ENCODE data around the gene SLC8A2.

DNA sequence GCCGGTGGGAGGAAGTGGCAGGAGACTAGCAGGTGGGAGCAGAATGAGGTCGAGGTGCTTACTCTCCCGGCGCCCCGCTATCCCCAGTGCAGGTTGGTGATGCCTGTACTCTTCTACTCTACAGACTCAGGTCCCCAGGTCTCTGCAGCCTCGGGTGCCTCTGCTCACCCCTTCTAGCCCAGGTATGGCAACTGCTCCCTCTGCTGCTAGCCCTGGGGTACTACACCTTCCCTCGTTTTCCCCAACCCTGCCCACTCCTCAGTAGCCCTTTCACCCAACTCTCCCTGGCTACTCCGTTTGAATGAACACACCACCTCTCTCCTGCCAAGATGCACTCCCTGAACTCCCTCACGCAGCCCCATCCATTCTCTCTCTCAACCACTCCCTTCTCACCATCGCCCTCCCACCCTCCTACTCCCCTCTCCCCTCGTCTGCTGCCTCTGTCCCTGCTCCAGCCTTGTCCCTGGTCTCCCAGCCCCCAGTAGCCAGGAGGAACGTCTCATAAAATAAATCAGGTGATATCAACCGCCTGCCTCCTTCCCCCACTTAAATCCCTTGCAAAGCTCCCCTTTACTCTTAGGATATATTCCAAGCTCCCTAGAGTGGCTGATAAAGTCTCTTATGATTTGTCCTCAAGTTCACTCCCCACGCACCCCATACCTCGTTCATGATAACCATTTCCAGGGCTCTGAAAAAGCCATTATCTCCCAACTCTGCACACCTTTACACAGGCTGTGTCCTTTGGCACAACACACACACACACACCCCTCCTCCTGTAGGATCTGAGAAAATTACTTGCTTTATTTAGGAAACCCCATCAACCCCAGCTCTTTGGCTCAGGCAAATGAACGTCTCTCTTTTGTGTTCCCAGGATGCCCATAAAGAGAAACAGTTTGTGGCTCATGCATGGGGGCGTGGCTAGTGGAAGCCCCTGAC, 44.2 kb downstream of the SLC8A2 start:
- TF ChIP-seq CTCF (IDR thresholded peaks at IDR 0.05; ENCODE audit: low read length) (peak; percentile 81), EZH2 (IDR thresholded peaks at IDR 0.05; ENCODE audit: borderline replicate concordance, low read length) (no peak)
